Measurements from ENCODE around the gene BICD2.

BICD2 gene

GRCh38 chr9:92764988-92765936 is 629 bp upstream of the BICD2 start:
- H3K4me1 ChIP-seq (ENCODE audit: control insufficient read depth, low read length), result peaks cover 45% of the 10 kb centered on the region

GRCh38 chr9:92763721-92764380 is 782 bp downstream of the BICD2 start:
- peak overlapping the region; percentile 47 for H3K27ac ChIP-seq (ENCODE audit: low read depth, low read length)
- H3K9me3 ChIP-seq (ENCODE audit: control insufficient read depth, insufficient read depth, low read length), result no peaks in the 10 kb centered on the region
- TF ChIP-seq EZH2phosphoT487 (IDR thresholded peaks at IDR 0.05; ENCODE audit: borderline replicate concordance, low read length) (no peak), CTCF (IDR thresholded peaks at IDR 0.05; ENCODE audit: low read depth, low read length, poor library complexity, severe bottlenecking) (no peak)
- H3K79me2 ChIP-seq (ENCODE audit: control insufficient read depth, low read length), result peaks cover 57% of the 10 kb centered on the region
- H3K9me2 ChIP-seq (replicated peaks; ENCODE audit: control insufficient read depth, low read length), result no peaks in the 10 kb centered on the region
- peak overlapping the region; percentile 92 for H3K4me3 ChIP-seq (ENCODE audit: low read length)
- H3K27me3 ChIP-seq (ENCODE audit: control insufficient read depth, low read length), result no peaks in the 10 kb centered on the region
- peaks cover 41% of the 10 kb centered on the region for H3K4me1 ChIP-seq (ENCODE audit: control insufficient read depth, low read length)
- no peaks in the 10 kb centered on the region for H3F3A ChIP-seq (ENCODE audit: control insufficient read depth, insufficient read depth)
- peak overlapping the region; percentile 78 for H3K4me2 ChIP-seq (ENCODE audit: low read length)
- H4K20me1 ChIP-seq (ENCODE audit: control insufficient read depth, insufficient read depth, low read depth, low read length), result peaks cover 30% of the 10 kb centered on the region
- H3K36me3 ChIP-seq (ENCODE audit: control insufficient read depth, low read length), result peaks cover 22% of the 10 kb centered on the region

More at GRCh38 chr9:92764988-92765936, 629 bp upstream of the BICD2 start:
- peaks cover 43% of the 10 kb centered on the region for H3K79me2 ChIP-seq (ENCODE audit: control insufficient read depth, low read length)
- no peaks in the 10 kb centered on the region for H3K9me2 ChIP-seq (replicated peaks; ENCODE audit: control insufficient read depth, low read length)
- no peaks in the 10 kb centered on the region for H3K27me3 ChIP-seq (ENCODE audit: control insufficient read depth, low read length)
- peak overlapping the region; percentile 94 for H3K4me3 ChIP-seq (ENCODE audit: low read length)
- H3K4me2 ChIP-seq (ENCODE audit: low read length), result peak overlapping the region; percentile 62
- H3K27ac ChIP-seq (ENCODE audit: low read depth, low read length), result peak overlapping the region; percentile 86
- no peaks in the 10 kb centered on the region for H3K9me3 ChIP-seq (ENCODE audit: control insufficient read depth, insufficient read depth, low read length)
- H3F3A ChIP-seq (ENCODE audit: control insufficient read depth, insufficient read depth), result no peaks in the 10 kb centered on the region
- H4K20me1 ChIP-seq (ENCODE audit: control insufficient read depth, insufficient read depth, low read depth, low read length), result peaks cover 26% of the 10 kb centered on the region
- peak; percentile 97 for TF ChIP-seq CTCF (IDR thresholded peaks at IDR 0.05; ENCODE audit: low read depth, low read length, poor library complexity, severe bottlenecking)
- no peak for TF ChIP-seq EZH2phosphoT487 (IDR thresholded peaks at IDR 0.05; ENCODE audit: borderline replicate concordance, low read length)
- peaks cover 22% of the 10 kb centered on the region for H3K36me3 ChIP-seq (ENCODE audit: control insufficient read depth, low read length)

- Histone ChIP-seq H3K9me3 (ENCODE audit: control insufficient read depth, insufficient read depth, low read length) (no peaks in the 10 kb centered on the region), H3K36me3 (ENCODE audit: control insufficient read depth, low read length) (peaks cover 22% of the 10 kb centered on the region), H3K27ac (ENCODE audit: low read depth, low read length) (0 out of 2 replicates have a peak overlapping the region, but pooled peaks have one; percentile 8), H3F3A (ENCODE audit: control insufficient read depth, insufficient read depth) (no peaks in the 10 kb centered on the region), H3K4me3 (ENCODE audit: low read length) (peak overlapping the region; percentile 92), H4K20me1 (ENCODE audit: control insufficient read depth, insufficient read depth, low read depth, low read length) (peaks cover 30% of the 10 kb centered on the region), H3K27me3 (ENCODE audit: control insufficient read depth, low read length) (no peaks in the 10 kb centered on the region), H3K4me2 (ENCODE audit: low read length) (peak overlapping the region; percentile 78), H3K4me1 (ENCODE audit: control insufficient read depth, low read length) (peaks cover 41% of the 10 kb centered on the region), H3K9me2 (replicated peaks; ENCODE audit: control insufficient read depth, low read length) (no peaks in the 10 kb centered on the region), H3K79me2 (ENCODE audit: control insufficient read depth, low read length) (peaks cover 64% of the 10 kb centered on the region)
- TF ChIP-seq CTCF (IDR thresholded peaks at IDR 0.05; ENCODE audit: low read depth, low read length, poor library complexity, severe bottlenecking) (no peak), EZH2phosphoT487 (IDR thresholded peaks at IDR 0.05; ENCODE audit: borderline replicate concordance, low read length) (no peak)
These were observed 1.6 kb downstream of the BICD2 start for GRCh38 chr9:92762781-92763708.
